Activated naive CD4-positive, alpha-beta T cell treated with anti-CD3 and anti-CD28 coated beads for 36 hours (primary cell): ENCODE results near the gene CCDC88C. TPM values are rescaled to one million over a fixed set of nuclear protein-coding genes. Genes with fewer than 3 reads are reported as not detected.

ENCODE experiments used
- CTCF ChIA-PET: fragments of 350-600 bp; sonication (Branson Sonifier 250); formaldehyde crosslinking; loops from one replicate; lab custom pipeline; 2021; ENCODE audit warnings: antibody characterized with exemption; lab: Charles Lee
- DNase-seq: peaks from one replicate; pipeline ENCODE4 v3.0.0-alpha.2; 2020
- H3K27ac Mint-ChIP-seq: one replicate; pipeline ENCODE4 v1.8.0; 2021; ENCODE audit warnings: mild to moderate bottlenecking, mixed read lengths
- H3K27me3 Mint-ChIP-seq: one replicate; pipeline ENCODE4 v1.8.0; 2021; ENCODE audit warnings: low read depth, mixed read lengths
- H3K36me3 Mint-ChIP-seq: one replicate; pipeline ENCODE4 v1.8.0; 2021; ENCODE audit warnings: low read depth, mixed read lengths
- H3K4me1 Mint-ChIP-seq: one replicate; pipeline ENCODE4 v1.8.0; 2021; ENCODE audit warnings: low read depth, mixed read lengths
- H3K4me3 Mint-ChIP-seq: one replicate; pipeline ENCODE4 v1.8.0; 2021; ENCODE audit warnings: mild to moderate bottlenecking, moderate library complexity, mixed read lengths
- H3K9me3 Mint-ChIP-seq: one replicate; pipeline ENCODE4 v1.8.0; 2021; ENCODE audit warnings: mixed read lengths
- intact Hi-C: fragments of 100-400 bp; cut with micrococcal nuclease; formaldehyde crosslinking; loops from one replicate; pipeline ENCODE4 v1.15.1; 2023
- total RNA-seq, 2 experiments: library from RNA; stranded (reverse); gene quantifications; one replicate each; pipeline ENCODE4 v1.2.3, GENCODE V29; 2021

Gene CCDC88C
- total RNA-seq, 2 experiments from 2014 or later = 76.0 to 83.3 TPM

DNA sequence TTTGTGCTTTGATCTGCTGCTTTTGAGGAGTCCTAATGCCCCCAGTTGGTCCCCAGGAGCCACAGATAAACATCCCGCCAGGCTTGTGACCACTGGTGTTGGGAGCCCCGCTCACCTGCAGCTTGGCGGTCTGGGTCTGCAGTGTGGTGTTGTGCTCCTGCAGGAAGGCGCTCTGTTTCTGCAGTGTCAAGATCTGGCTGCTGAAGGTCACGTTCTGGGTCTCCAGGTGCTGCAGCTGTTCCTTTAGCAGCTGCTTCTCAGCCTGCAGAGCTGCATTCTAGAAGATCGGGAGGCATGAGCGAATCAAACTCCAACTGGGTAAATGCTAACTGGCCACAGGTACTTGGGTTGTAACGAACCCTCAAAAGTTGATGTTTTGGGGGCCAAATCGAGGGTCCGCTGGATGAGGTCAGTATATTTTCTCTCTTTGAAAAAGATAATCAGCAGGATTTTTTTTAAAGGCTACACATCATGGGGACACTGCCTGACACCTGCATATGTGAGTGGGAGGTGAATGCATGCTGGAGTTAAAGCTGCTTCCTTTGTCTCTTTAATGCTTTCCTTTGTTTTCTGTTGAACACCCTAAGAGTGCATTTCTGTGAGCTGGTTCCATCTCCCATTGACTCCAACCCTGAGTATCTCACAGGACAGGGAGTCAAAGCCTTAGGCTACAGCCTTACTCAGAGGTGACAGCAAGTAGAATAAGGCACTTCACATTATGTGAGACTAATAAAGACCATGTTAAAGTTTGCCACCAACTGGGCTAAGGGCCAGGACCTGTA, 111.8 kb downstream of the CCDC88C start:
- H3K36me3 Mint-ChIP-seq = peaks cover 63% of the 10 kb centered on the region
- H3K4me1 Mint-ChIP-seq = peaks cover 48% of the 10 kb centered on the region
- CTCF ChIA-PET = interaction anchor here (0.7 kb wide), 1 partner anchor 128 kb away, joined by 3 read pairs; no protein-coding TSS in a partner anchor
- DNase-seq = no peak
- H3K4me3 Mint-ChIP-seq = no peak overlapping the region
- no peaks in the 10 kb centered on the region for H3K27me3 Mint-ChIP-seq
- no peaks in the 10 kb centered on the region for H3K9me3 Mint-ChIP-seq
- H3K27ac Mint-ChIP-seq = peak overlapping the region; percentile 43
- intact Hi-C loops = no loop called here

DNA sequence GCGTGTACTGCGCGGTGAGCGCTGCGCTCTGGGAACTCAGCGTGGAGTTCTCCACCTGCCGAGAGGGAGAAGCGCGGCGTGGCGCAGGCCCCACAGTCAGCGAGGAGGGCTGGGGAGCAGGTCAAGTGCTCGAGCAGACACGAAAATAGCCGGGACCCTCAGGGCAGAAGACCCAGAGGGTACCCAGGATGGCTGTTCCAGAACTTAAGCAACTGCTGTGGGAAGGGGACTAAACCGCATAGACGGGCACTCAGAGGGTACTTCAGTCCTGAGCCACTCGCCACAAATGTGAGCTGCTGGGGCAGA, 113.7 kb downstream of the CCDC88C start:
- intact Hi-C loops = loop anchor here (5.0 kb wide), 1 partner anchor 568 kb away; no protein-coding TSS in a partner anchor
- CTCF ChIA-PET = no interaction called here
- peaks cover 55% of the 10 kb centered on the region for H3K4me1 Mint-ChIP-seq
- H3K36me3 Mint-ChIP-seq = peaks cover 69% of the 10 kb centered on the region
- peak overlapping the region; percentile 93 for H3K27ac Mint-ChIP-seq
- H3K4me3 Mint-ChIP-seq = no peak overlapping the region
- DNase-seq = no peak
- H3K27me3 Mint-ChIP-seq = no peaks in the 10 kb centered on the region
- no peaks in the 10 kb centered on the region for H3K9me3 Mint-ChIP-seq

- CTCF ChIA-PET = interaction anchor here (0.6 to 1.0 kb wide), 4 partner anchors 17 to 272 kb away, joined by 3 read pairs; no protein-coding TSS in a partner anchor
- no peaks in the 10 kb centered on the region for H3K9me3 Mint-ChIP-seq
- H3K27me3 Mint-ChIP-seq = no peaks in the 10 kb centered on the region
- intact Hi-C loops = loop anchor here (5.0 kb wide), 1 partner anchor 569 kb away; no protein-coding TSS in a partner anchor
- H3K4me3 Mint-ChIP-seq = no peak overlapping the region
- peak; percentile 89 for DNase-seq
- peaks cover 70% of the 10 kb centered on the region for H3K36me3 Mint-ChIP-seq
- H3K4me1 Mint-ChIP-seq = peaks cover 58% of the 10 kb centered on the region
- peak overlapping the region; percentile 93 for H3K27ac Mint-ChIP-seq
Measured at GRCh38 chr14:91303091-91303923, 114.3 kb downstream of the CCDC88C start.

DNA sequence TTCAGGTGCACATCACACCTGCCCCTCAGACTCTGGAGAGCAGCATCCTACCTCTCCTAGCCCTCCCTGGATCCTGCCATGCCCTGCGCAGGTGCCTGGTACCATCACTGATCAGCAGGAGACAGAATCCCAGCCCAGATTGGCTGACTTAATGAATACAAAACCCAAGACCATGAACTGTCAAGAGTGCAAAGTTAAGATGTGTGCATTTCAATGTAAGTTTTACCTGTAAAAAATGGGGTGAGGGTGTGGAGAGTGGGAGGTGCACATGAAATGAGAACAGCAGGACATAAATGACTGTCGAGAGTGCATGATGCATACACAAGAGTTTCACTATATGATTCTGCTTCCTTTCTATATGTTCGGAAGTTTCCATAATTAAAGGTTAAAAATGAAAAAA, 115.2 kb downstream of the CCDC88C start:
- H3K27ac Mint-ChIP-seq = peak overlapping the region; percentile 93
- CTCF ChIA-PET = interaction anchor here (0.6 to 1.0 kb wide), 4 partner anchors 16 to 271 kb away, joined by 3 read pairs; no protein-coding TSS in a partner anchor
- peak; percentile 71 for DNase-seq
- no peak overlapping the region for H3K4me3 Mint-ChIP-seq
- peaks cover 65% of the 10 kb centered on the region for H3K36me3 Mint-ChIP-seq
- H3K4me1 Mint-ChIP-seq = peaks cover 58% of the 10 kb centered on the region
- intact Hi-C loops = loop anchor here (1.0 to 5.0 kb wide), 9 partner anchors 14 to 570 kb away; partner anchors contain the start of gene RPS6KA5
- no peaks in the 10 kb centered on the region for H3K9me3 Mint-ChIP-seq
- H3K27me3 Mint-ChIP-seq = no peaks in the 10 kb centered on the region

GRCh38 chr14:91300957-91301356, 116.7 kb downstream of the CCDC88C start:
- CTCF ChIA-PET = interaction anchor here (0.7 kb wide), 1 partner anchor 25 kb away, joined by 3 read pairs; no protein-coding TSS in a partner anchor
- H3K4me3 Mint-ChIP-seq = no peak overlapping the region
- intact Hi-C loops = loop anchor here (5.0 kb wide), 1 partner anchor 571 kb away; no protein-coding TSS in a partner anchor
- peak overlapping the region; percentile 74 for H3K27ac Mint-ChIP-seq
- H3K27me3 Mint-ChIP-seq = no peaks in the 10 kb centered on the region
- DNase-seq = no peak
- H3K36me3 Mint-ChIP-seq = peaks cover 61% of the 10 kb centered on the region
- H3K4me1 Mint-ChIP-seq = peaks cover 58% of the 10 kb centered on the region
- H3K9me3 Mint-ChIP-seq = no peaks in the 10 kb centered on the region

- intact Hi-C loops = loop anchor here (5.0 kb wide), 1 partner anchor 572 kb away; no protein-coding TSS in a partner anchor
- DNase-seq = no peak
- Mint-ChIP-seq H3K4me3 (no peak overlapping the region), H3K27me3 (no peaks in the 10 kb centered on the region), H3K36me3 (peaks cover 59% of the 10 kb centered on the region), H3K9me3 (no peaks in the 10 kb centered on the region), H3K27ac (peak overlapping the region; percentile 74), H3K4me1 (peaks cover 58% of the 10 kb centered on the region)
- CTCF ChIA-PET = interaction anchor here (0.6 to 1.5 kb wide), 3 partner anchors 15 to 122 kb away, joined by 3 to 7 read pairs (median 3); no protein-coding TSS in a partner anchor
Measured at GRCh38 chr14:91300283-91300895, 117.2 kb downstream of the CCDC88C start.

DNA sequence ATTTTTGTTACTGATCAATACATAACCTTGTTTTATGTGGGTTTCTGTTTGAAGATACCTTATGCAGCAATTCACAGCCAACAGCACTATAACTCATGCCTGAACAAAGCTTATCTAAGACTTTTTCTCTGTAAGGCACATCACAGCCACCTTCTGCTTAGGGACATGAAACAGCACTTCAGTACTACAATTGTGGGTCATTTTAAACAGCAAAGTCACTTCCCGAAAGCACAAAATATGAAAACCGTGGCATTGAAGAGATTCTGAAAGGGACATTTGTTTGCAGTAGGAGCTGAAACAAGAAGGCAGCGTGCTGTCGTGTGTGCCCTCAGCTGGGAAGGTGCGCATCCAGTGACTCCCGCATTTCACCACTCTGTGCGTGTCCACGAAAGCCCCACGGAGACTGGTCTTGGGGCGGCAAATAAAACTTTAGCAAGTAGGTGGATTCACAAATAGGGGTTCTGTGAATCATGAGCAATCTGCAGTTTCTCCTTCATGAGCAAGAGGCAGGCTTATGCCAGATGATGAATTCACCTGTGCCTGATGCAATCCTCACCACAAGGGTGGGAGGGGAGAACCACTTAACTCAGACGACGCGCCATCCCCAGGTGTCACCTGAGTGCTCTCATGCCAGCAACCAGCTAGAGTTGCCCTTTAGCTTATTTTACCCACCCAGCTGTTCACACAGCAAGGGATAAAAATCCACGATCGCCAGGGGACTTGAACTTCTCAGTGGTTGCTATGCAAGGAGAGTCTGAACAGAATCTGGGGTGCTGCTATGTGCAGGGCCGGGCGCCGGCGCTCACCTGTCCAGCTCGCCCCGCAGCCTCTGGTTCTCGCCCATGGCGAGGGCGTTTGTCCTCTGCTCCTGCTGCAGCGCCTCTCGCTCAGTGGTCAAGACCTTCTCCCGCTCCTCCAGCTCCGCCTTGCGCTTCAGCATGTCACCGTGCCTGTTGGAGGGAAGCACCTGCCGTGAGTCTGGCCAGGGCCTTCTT, 118.2 kb downstream of the CCDC88C start:
- CTCF ChIA-PET = interaction anchor here (0.6 to 1.5 kb wide), 2 partner anchors 16 to 123 kb away, joined by 3 to 7 read pairs; no protein-coding TSS in a partner anchor
- DNase-seq = peak; percentile 71
- peaks cover 58% of the 10 kb centered on the region for H3K4me1 Mint-ChIP-seq

GRCh38 chr14:91298576-91298975, 119.0 kb downstream of the CCDC88C start:
- H3K27me3 Mint-ChIP-seq = no peaks in the 10 kb centered on the region
- H3K27ac Mint-ChIP-seq = peak overlapping the region; percentile 83
- intact Hi-C loops = no loop called here
- no peaks in the 10 kb centered on the region for H3K9me3 Mint-ChIP-seq
- H3K36me3 Mint-ChIP-seq = peaks cover 55% of the 10 kb centered on the region
- H3K4me3 Mint-ChIP-seq = no peak overlapping the region
- no peak for DNase-seq
- CTCF ChIA-PET = interaction anchor here (0.7 kb wide), 1 partner anchor 29 kb away, joined by 4 read pairs; no protein-coding TSS in a partner anchor
- peaks cover 50% of the 10 kb centered on the region for H3K4me1 Mint-ChIP-seq

More for the DNA sequence above, 118.2 kb downstream of the CCDC88C start:
- H3K4me3 Mint-ChIP-seq = no peak overlapping the region
- no peaks in the 10 kb centered on the region for H3K27me3 Mint-ChIP-seq
- intact Hi-C loops = loop anchor here (5.0 kb wide), 1 partner anchor 573 kb away; no protein-coding TSS in a partner anchor
- H3K27ac Mint-ChIP-seq = peak overlapping the region; percentile 83
- H3K36me3 Mint-ChIP-seq = peaks cover 51% of the 10 kb centered on the region
- H3K9me3 Mint-ChIP-seq = no peaks in the 10 kb centered on the region

DNA sequence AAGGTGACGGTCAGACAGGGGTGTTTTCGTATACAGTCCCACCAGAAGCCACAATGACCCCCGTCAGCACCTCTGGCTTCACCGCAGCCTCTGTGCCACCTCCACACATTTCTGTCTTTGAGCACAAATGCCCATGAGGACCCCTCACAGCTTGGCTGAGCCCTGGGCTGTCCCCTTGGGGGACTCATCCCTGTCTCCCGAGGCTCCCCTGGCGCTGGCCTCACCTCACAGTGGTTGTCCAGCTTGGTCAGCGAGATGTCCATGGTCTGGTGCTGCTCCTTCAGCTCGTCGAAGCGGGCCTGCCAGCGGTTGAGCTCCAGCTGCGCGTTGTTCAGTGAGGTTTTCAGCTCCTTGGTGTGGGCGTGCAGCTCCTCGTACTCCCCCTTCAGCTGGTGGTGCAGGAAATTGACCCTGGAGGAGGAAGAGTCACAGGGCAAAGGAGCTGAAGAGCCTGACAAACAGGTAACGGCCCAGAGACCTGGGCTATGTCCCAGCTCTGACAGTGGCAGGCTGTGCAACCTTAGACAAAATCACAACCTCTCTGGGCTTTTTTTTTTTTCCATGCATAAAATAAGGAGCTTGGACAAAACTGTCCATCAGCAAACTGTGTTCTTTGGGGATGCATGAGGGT, 120.4 kb downstream of the CCDC88C start:
- no peak overlapping the region for H3K4me3 Mint-ChIP-seq
- H3K9me3 Mint-ChIP-seq = no peaks in the 10 kb centered on the region
- H3K4me1 Mint-ChIP-seq = peaks cover 37% of the 10 kb centered on the region
- CTCF ChIA-PET = interaction anchor here (0.6 to 1.4 kb wide), 6 partner anchors 11 to 124 kb away, joined by 3 to 5 read pairs (median 4); no protein-coding TSS in a partner anchor
- no peak for DNase-seq
- H3K36me3 Mint-ChIP-seq = peaks cover 56% of the 10 kb centered on the region
- intact Hi-C loops = no loop called here
- H3K27me3 Mint-ChIP-seq = no peaks in the 10 kb centered on the region
- H3K27ac Mint-ChIP-seq = peak overlapping the region; percentile 44

- H3K4me3 Mint-ChIP-seq = no peak overlapping the region
- no peak overlapping the region for H3K27ac Mint-ChIP-seq
- CTCF ChIA-PET = no interaction called here
- no peaks in the 10 kb centered on the region for H3K27me3 Mint-ChIP-seq
- intact Hi-C loops = no loop called here
- no peak for DNase-seq
- peaks cover 26% of the 10 kb centered on the region for H3K4me1 Mint-ChIP-seq
- H3K36me3 Mint-ChIP-seq = peaks cover 50% of the 10 kb centered on the region
- no peaks in the 10 kb centered on the region for H3K9me3 Mint-ChIP-seq
Measured at GRCh38 chr14:91295851-91296796, 121.5 kb downstream of the CCDC88C start.
